ENCODE data around the gene CBX1.

The CBX1 gene

DNA sequence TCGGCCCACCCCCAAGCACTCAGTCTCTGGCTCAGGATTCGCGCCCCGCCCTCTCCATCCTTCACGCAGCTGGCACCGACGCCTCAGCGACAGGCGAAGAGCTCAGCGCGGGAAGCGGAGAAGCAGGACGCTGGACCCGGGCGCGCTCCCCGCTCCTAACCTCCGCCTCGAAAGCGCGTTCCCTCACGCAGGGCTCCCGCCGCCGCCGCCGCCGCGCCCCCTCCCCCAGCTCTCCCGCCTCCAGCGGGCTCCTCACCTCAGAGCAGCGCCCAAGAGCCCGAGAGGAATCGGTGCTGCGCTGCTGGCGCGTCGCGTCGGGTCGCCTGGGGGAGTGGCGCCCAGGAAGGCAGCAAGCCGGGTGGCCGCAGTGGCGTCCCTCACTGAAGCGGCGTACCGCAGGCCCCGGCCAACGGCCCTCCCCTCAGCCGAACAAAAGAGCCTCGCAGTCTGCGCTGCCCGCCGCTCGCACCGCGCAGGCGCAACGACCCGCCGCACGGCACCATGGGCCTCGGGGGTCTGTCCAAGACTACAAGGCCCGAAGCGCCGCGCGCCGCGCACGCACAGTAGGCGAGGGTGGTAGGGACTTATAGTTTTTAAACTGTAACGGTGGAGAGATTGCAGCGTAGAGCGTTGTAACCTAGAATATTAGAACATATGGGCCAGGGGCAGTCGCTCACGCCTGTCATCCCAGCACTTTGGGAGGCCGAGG lies at the start of gene CBX1:
CBX1 (minus strand) TSS at position 467 of the 709 bp plus-strand sequence. CDS start 24,474 bp downstream, outside the sequence.
- DNase-seq (ENCODE audit: low read depth): peak; percentile 99
- peak within 1 kb of the TSS; percentile 97 for H3K4me3 ChIP-seq (ENCODE audit: low read depth, low read length)
- TF ChIP-seq, protein P1, sequence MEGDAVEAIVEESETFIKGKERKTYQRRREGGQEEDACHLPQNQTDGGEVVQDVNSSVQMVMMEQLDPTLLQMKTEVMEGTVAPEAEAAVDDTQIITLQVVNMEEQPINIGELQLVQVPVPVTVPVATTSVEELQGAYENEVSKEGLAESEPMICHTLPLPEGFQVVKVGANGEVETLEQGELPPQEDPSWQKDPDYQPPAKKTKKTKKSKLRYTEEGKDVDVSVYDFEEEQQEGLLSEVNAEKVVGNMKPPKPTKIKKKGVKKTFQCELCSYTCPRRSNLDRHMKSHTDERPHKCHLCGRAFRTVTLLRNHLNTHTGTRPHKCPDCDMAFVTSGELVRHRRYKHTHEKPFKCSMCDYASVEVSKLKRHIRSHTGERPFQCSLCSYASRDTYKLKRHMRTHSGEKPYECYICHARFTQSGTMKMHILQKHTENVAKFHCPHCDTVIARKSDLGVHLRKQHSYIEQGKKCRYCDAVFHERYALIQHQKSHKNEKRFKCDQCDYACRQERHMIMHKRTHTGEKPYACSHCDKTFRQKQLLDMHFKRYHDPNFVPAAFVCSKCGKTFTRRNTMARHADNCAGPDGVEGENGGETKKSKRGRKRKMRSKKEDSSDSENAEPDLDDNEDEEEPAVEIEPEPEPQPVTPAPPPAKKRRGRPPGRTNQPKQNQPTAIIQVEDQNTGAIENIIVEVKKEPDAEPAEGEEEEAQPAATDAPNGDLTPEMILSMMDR (IDR thresholded peaks at IDR 0.05; ENCODE audit: insufficient read depth, low read depth, low read length, missing control alignments): no peak

DNA sequence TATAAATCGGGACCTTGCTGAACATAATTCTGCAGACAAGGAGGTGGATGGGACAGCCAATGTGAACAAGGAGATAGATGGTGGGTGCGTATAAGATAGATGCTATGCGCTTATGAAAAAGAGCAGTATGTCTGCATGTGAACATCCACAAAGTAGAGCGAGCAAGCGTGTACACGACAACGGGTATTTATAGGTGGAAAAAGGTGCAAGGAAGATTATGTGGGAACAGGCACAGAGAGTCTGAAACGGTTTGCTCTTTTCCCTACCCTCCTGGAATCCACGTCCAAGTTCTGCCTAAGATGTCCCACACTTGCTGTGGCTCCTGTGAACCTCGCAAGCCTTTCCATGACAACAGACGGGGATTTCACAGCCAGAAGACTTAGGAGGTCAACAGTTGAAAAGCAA lies 49.3 kb upstream of the CBX1 start:
- no peak overlapping the region for H3K4me3 ChIP-seq (ENCODE audit: low read depth, low read length)
- DNase-seq (ENCODE audit: low read depth): no peak
- TF ChIP-seq, protein P1 (IDR thresholded peaks at IDR 0.05; ENCODE audit: insufficient read depth, low read depth, low read length, missing control alignments): no peak

DNA sequence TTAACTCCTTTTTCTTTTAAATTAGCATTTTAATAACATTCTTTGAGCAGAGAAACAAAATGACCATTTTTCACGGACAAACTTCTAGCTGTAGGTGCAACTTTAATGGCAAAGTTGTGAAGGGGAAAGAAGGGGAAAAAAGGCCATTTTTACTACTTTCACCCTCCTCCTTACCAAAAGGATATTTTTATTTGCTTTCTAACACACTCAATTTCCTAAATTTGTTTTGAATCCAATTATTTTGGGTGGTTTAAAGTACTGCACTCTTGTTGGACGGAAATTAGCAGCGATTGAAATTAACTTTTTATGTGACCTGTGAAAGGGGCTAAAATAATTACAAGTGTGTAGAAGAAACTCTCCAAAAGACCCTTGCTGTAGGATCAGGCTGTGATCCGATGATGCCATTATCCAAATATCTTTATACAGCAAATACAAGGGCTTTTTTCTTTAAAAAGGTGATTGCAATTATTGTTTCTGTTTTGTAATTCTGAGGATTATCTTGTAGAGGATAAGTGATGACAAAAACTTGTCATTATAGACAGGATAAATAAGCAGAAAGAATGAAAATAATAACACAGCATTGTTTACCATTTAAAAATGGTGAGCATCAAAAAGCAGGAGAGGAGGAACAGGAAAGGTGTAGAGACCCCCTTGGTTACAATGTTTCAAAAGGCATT lies 48.6 kb upstream of the CBX1 start:
- TF ChIP-seq, protein P1 (IDR thresholded peaks at IDR 0.05; ENCODE audit: insufficient read depth, low read depth, low read length, missing control alignments): no peak
- H3K4me3 ChIP-seq (ENCODE audit: low read depth, low read length): no peak overlapping the region
- no peak for DNase-seq (ENCODE audit: low read depth)

DNA sequence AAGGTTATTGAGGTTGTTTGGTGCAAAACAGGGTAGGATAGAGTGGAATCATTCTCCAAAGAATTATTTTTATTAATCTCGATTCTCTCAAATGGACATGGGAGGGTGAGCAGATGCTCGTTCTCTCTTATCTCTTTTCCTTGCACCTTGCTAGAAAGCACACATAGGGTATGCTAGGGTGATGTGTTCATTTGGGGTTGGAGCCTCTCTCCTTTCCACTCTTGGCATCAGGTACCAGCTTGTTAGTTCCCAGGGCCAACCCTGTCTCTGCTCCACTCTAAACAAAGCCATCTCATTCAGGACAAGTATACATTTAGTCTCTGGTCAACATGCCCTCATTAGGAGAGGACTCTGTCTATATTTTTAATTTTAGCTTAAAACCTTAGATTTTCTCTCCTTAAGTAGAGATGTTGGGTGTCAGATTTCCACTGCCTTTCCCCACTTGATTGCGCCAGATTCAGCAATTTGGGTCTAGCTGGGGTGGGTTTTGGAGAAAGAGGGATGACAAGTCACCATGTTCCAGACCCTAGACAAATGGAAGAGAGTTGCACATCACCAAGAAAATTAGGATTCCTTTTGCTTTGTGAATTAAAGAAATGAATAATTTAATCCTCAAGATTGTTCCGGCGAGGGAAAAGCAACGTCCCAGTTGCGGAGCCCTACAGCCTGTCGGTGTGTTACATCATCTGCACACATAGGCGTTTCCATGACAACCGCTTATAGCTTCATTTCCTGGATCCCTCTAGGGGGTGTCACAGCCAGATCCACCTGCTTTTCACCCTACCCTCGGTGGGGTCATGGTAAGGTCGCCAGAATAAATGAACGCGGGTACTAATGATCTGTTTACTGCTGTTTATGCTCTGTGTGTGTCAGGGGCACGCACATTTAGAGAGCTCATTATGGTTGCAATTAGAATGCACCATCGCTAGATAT lies 47.8 kb upstream of the CBX1 start:
- DNase-seq (ENCODE audit: low read depth): no peak
- H3K4me3 ChIP-seq (ENCODE audit: low read depth, low read length): no peak overlapping the region
- TF ChIP-seq, protein P1 (IDR thresholded peaks at IDR 0.05; ENCODE audit: insufficient read depth, low read depth, low read length, missing control alignments): no peak

DNA sequence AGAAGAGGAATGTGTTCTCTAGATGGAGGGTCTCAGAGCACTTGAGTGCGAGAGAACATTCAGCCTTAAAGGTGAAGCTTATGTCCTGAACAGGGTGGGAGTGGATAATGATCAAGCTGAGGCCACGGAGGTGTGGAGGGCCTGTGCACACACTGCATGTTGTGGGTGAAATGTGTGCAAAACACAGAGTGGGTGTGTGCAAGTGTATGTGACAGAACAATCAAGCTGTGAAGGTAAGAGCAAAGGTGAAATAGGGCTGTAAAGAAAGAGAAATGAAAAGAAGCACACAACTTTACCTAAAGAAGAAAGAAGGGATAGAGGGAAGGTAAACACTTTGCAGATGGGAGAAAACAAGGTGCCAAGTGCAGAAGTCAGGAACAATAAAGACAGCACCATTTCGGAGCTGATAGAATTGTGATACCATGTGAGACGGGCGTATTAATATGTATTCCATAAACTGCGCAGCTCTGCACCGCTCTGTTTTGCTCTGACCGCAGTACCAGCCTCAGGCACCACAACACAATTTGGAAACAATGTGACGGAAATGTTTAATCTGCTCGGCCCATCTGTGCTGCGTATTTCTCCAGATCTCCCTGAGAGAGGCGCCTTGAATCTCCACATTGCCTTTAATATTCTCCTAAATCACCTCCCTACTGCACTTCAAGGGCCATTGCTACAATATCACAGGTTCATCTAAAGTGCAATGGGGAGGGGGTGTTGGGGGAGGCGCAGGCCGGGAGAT lies 46.9 kb upstream of the CBX1 start:
- TF ChIP-seq, protein P1 (IDR thresholded peaks at IDR 0.05; ENCODE audit: insufficient read depth, low read depth, low read length, missing control alignments): no peak
- no peak for DNase-seq (ENCODE audit: low read depth)
- no peak overlapping the region for H3K4me3 ChIP-seq (ENCODE audit: low read depth, low read length)
